ENCODE results near the gene ATOH8.

Gene ATOH8

GRCh38 chr2:85795331-85796045, 41.7 kb downstream of the ATOH8 start:
- DNase-seq (ENCODE audit: low read depth), result no peak
- no peak overlapping the region for H3K4me3 ChIP-seq (ENCODE audit: low read depth, low read length)
- TF ChIP-seq CTCF (IDR thresholded peaks at IDR 0.05; ENCODE audit: insufficient read depth, low read depth, low read length, missing control alignments), result no peak

GRCh38 chr2:85796046-85796340, 42.2 kb downstream of the ATOH8 start:
- TF ChIP-seq CTCF (IDR thresholded peaks at IDR 0.05; ENCODE audit: insufficient read depth, low read depth, low read length, missing control alignments), result no peak
- no peak for DNase-seq (ENCODE audit: low read depth)
- no peak overlapping the region for H3K4me3 ChIP-seq (ENCODE audit: low read depth, low read length)

GRCh38 chr2:85796341-85797262, 42.8 kb downstream of the ATOH8 start:
- TF ChIP-seq CTCF (IDR thresholded peaks at IDR 0.05; ENCODE audit: insufficient read depth, low read depth, low read length, missing control alignments), result no peak

GRCh38 chr2:85797263-85797660, 43.5 kb downstream of the ATOH8 start:
- no peak overlapping the region for H3K4me3 ChIP-seq (ENCODE audit: low read depth, low read length)
- no peak for TF ChIP-seq CTCF (IDR thresholded peaks at IDR 0.05; ENCODE audit: insufficient read depth, low read depth, low read length, missing control alignments)

More at GRCh38 chr2:85796341-85797262, 42.8 kb downstream of the ATOH8 start:
- DNase-seq (ENCODE audit: low read depth), result no peak
- no peak overlapping the region for H3K4me3 ChIP-seq (ENCODE audit: low read depth, low read length)

GRCh38 chr2:85797921-85798320, 44.1 kb downstream of the ATOH8 start:
- no peak for DNase-seq (ENCODE audit: low read depth)
- H3K4me3 ChIP-seq (ENCODE audit: low read depth, low read length), result no peak overlapping the region
- no peak for TF ChIP-seq CTCF (IDR thresholded peaks at IDR 0.05; ENCODE audit: insufficient read depth, low read depth, low read length, missing control alignments)

More at GRCh38 chr2:85797263-85797660, 43.5 kb downstream of the ATOH8 start:
- DNase-seq (ENCODE audit: low read depth), result no peak

GRCh38 chr2:85799215-85799956, 45.6 kb downstream of the ATOH8 start:
- H3K4me3 ChIP-seq (ENCODE audit: low read depth, low read length), result no peak overlapping the region
- no peak for TF ChIP-seq CTCF (IDR thresholded peaks at IDR 0.05; ENCODE audit: insufficient read depth, low read depth, low read length, missing control alignments)
- DNase-seq (ENCODE audit: low read depth), result no peak
